Measurements from ENCODE around the gene WDR87.
"Not testable (repeated sequence)": the region's sequence is repeated elsewhere in the genome, so short reads cannot be mapped to it uniquely, and the experiment has no call there.

The WDR87 gene

DNA sequence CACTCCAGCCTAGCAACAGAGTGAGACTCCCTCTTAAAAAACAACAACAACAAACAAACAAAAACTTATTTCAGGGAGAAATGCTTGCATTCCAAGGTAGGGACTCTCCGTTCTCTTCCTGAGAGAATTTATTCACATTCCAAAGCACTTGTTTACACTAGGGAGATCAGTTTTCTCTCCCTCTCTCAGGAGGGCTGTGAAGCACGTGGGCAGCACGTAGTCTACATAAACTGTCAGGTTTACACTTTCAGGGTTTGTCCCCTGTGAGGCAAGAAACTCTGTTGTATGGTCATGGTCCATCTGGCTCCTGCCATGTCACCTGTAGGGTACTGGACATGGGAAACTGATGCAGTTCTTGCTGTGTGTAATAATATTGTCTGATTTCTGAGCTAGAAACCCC, 31.6 kb downstream of the WDR87 start:
- no peak for DNase-seq (ENCODE audit: insufficient read length)
- FAIRE-seq = no peak
- TF ChIP-seq TAF1 (IDR thresholded peaks at IDR 0.05; ENCODE audit: borderline replicate concordance, low read depth, low read length) (no peak), POLR2AphosphoS5 (IDR thresholded peaks at IDR 0.05; ENCODE audit: low read depth, low read length) (no peak), POLR2A (IDR thresholded peaks at IDR 0.05; ENCODE audit: low read depth, low read length) (no peak)

DNA sequence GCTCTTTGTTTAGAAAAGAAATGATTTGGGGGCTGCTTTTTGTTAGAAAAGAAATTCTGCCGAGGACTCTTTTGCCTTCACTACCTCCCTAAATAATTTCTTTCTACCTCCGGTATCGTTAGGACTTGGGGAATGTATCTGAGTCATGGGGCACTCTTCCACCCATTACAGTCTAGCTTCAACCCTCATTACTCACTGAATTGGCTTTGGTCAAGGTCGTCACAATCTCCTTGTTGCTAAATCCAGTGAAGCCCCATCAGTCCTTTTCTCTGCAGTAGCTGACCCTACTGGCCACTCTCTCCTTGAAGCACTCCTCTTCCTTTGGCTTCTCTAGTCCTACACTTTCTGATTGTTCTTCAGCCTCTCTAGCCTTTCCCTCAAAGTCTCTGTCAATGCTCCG, 34.0 kb downstream of the WDR87 start:
- FAIRE-seq (no peak), DNase-seq (ENCODE audit: insufficient read length) (no peak)
- TF ChIP-seq POLR2A (IDR thresholded peaks at IDR 0.05; ENCODE audit: low read depth, low read length) = no peak
- TF ChIP-seq POLR2AphosphoS5 (IDR thresholded peaks at IDR 0.05; ENCODE audit: low read depth, low read length) = no peak
- no peak for TF ChIP-seq TAF1 (IDR thresholded peaks at IDR 0.05; ENCODE audit: borderline replicate concordance, low read depth, low read length)

DNA sequence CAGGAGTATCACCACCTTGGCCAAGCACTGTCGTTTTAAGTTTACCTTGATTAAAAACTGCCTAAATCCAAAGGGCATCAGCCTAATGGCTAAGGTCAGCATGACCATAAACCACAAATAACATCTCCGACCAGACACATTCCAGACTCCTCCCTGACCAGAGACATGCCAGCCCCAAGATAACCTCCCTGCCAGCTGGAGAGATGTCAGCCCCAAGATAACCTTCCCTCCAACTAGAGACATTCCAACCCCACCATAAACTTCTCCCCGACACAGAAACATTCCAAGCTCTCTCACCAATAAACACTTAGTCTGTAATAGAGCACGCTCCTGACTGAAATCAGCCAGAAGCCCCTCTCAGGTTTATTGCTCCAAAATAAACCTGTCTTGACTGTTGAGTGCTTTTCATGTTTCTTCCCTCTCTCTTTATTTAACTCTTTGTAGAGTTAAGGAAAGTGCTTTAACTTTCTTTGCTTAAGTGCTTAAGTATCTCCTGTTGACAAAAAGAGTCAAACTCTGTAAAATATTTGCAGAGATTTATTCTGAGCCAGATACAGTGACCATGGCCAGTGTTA, 36.5 kb downstream of the WDR87 start:
- FAIRE-seq (no peak), DNase-seq (ENCODE audit: insufficient read length) (no peak)
- no peak for TF ChIP-seq POLR2A (IDR thresholded peaks at IDR 0.05; ENCODE audit: low read depth, low read length)
- TF ChIP-seq TAF1 (IDR thresholded peaks at IDR 0.05; ENCODE audit: borderline replicate concordance, low read depth, low read length) = no peak
- no peak for TF ChIP-seq POLR2AphosphoS5 (IDR thresholded peaks at IDR 0.05; ENCODE audit: low read depth, low read length)

DNA sequence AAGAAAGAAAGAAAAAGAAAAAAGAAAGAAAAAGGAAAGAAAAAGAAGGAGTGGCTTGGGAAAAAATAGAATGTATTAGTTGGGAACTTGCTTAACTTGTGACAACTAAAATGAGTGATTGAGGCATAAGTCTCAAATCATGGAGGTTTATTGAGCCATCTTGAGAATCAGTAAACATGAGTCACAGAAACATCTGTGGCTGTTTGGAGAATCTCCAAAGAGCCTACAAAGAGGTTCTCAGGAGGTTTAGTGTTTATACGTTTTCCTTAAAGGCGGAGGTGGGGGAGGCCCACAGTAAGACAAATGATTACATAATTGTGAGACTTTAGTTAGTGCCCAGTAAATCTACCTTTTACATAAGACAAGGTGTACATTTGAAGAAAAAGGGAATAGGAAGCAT, 38.6 kb downstream of the WDR87 start:
- FAIRE-seq = no peak
- DNase-seq (ENCODE audit: insufficient read length) = no peak
- TF ChIP-seq POLR2A (IDR thresholded peaks at IDR 0.05; ENCODE audit: low read depth, low read length) (no peak), TAF1 (IDR thresholded peaks at IDR 0.05; ENCODE audit: borderline replicate concordance, low read depth, low read length) (no peak), POLR2AphosphoS5 (IDR thresholded peaks at IDR 0.05; ENCODE audit: low read depth, low read length) (no peak)

DNA sequence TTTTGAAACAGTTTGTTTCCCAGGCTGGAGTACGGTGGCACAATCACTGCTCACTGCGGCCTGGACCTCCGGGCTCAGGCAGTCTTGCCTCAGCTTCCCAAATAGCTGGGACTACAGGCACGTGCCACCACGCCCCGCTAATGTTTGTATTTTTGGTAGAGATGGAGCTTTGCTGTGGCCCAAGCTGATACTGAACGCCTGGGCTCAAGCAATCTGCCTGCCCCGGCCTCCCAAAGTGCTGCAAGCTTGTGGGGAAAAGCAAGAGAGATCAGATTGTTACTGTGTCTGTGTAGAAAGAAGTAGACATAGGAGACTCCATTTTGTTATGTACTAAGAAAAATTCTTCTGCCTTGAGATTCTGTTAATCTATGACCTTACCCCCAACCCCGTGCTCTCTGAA, 40.5 kb downstream of the WDR87 start:
- not testable (repeated sequence) for FAIRE-seq; DNase-seq (ENCODE audit: insufficient read length)

DNA sequence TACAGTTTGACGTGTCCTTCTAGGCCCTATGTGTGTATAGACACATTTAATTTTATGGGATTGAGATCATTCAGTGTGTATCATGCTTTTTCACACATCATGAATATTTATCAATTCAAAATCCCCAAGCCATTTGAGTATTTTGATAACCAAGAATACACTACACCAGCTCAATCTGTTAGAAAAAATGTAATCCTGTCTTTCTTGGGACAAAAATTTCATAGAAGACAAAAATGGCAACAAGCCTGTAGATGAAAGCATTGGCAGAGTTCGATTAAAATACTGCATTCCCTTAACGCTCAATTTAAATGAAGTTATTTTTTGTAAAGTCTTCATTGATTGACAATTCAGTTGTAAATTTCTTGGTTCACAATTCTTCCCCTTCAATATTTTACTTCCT, 41.9 kb downstream of the WDR87 start:
- DNase-seq (ENCODE audit: insufficient read length) (no peak), FAIRE-seq (no peak)
- no peak for TF ChIP-seq POLR2A (IDR thresholded peaks at IDR 0.05; ENCODE audit: low read depth, low read length)
- TF ChIP-seq TAF1 (IDR thresholded peaks at IDR 0.05; ENCODE audit: borderline replicate concordance, low read depth, low read length) = no peak
- TF ChIP-seq POLR2AphosphoS5 (IDR thresholded peaks at IDR 0.05; ENCODE audit: low read depth, low read length) = no peak

DNA sequence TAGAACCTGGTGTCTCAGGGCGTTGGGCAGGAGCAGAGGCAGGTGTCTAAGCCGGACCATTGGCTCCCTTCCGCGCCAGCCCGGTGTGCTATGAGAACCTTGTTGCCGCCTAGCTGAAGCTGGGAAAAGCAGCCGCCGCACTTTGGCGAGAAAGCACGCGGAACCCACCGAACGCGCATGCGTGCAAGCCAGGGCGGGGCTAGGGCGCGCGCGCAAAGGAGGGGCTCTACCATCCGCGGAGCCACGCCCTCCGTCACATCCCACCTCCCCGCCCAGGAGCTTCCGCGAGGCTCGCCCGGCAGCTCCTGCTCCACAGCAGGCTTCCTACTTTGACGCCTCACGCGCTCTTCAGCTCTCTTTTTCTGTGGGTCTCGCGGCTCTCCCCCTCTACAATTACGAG, 51.3 kb downstream of the WDR87 start:
- TF ChIP-seq POLR2A (IDR thresholded peaks at IDR 0.05; ENCODE audit: low read depth, low read length) (no peak), POLR2AphosphoS5 (IDR thresholded peaks at IDR 0.05; ENCODE audit: low read depth, low read length) (no peak), TAF1 (IDR thresholded peaks at IDR 0.05; ENCODE audit: borderline replicate concordance, low read depth, low read length) (no peak)
- no peak for FAIRE-seq
- peak; percentile 9 for DNase-seq (ENCODE audit: insufficient read length)

DNA sequence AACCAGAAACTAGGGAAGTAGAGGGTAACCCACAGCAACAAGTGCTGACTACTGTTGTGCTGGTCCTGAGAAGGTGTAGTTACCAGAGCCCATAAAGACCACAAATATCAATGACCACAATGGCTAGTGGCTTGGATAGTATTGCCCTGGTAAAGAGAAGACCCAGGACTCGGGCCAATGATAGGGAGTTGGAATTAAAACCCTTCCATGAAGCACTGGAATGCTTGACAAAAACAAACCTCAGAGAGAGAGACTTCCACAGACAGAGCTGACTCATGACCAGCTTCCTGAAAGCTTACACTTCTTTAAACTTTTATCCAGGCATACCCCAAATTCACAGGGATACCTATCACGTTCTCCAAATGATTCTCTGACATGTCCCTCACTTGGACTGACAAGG, 60.5 kb downstream of the WDR87 start:
- FAIRE-seq (no peak), DNase-seq (ENCODE audit: insufficient read length) (no peak)

More for the DNA sequence above, 60.5 kb downstream of the WDR87 start:
- TF ChIP-seq POLR2A (IDR thresholded peaks at IDR 0.05; ENCODE audit: low read depth, low read length) (no peak), POLR2AphosphoS5 (IDR thresholded peaks at IDR 0.05; ENCODE audit: low read depth, low read length) (no peak), TAF1 (IDR thresholded peaks at IDR 0.05; ENCODE audit: borderline replicate concordance, low read depth, low read length) (no peak)
